SU-DHL-6 (cell line): ENCODE results near the gene ITPA.

Experiments used
- EZH2phosphoT487 ChIP-seq: fragments of 200-600 bp; sonication (generic), shearing (Covaris generic); conservative IDR thresholded peaks from 2 replicates; pipeline ENCODE4 v1.6.1; 2018; ENCODE audit warnings: mild to moderate bottlenecking, antibody characterized with exemption, low read length, moderate library complexity, mixed read lengths
- TF ChIP-seq, protein P1 (sequence below): fragments of 200-600 bp; sonication (generic); IDR thresholded peaks from one replicate; pipeline ENCODE4 v1.5.1; 2017; ENCODE audit warnings: antibody characterized with exemption, mild to moderate bottlenecking, low read length, moderate library complexity; ENCODE audit not compliant: insufficient read depth, poor library complexity, severe bottlenecking

DNA sequence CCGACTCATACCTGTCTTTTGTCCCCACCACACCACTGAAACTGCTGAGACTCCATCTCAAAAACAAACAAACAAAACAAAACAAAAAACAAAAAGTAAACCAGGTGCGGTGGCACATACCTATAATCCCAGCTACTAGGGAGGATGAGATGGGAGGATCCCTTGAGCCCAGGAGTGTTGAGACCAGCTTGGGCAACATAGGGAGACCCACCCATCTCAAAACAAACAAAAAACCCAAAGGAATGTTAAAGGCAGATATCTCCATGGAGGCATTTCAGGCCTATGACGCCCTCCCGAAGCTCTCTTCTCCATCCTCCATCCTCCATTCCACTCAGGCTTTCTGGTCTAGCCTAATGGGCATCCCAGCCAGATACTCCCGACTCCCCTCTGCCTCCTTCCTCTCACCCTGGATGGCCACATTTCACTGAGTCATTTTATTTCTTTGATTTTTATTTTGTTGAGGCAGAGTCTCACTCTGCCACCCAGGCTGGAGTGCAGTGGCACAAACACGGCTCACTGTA, 32.9 kb downstream of the ITPA start:
- TF ChIP-seq, protein P1, sequence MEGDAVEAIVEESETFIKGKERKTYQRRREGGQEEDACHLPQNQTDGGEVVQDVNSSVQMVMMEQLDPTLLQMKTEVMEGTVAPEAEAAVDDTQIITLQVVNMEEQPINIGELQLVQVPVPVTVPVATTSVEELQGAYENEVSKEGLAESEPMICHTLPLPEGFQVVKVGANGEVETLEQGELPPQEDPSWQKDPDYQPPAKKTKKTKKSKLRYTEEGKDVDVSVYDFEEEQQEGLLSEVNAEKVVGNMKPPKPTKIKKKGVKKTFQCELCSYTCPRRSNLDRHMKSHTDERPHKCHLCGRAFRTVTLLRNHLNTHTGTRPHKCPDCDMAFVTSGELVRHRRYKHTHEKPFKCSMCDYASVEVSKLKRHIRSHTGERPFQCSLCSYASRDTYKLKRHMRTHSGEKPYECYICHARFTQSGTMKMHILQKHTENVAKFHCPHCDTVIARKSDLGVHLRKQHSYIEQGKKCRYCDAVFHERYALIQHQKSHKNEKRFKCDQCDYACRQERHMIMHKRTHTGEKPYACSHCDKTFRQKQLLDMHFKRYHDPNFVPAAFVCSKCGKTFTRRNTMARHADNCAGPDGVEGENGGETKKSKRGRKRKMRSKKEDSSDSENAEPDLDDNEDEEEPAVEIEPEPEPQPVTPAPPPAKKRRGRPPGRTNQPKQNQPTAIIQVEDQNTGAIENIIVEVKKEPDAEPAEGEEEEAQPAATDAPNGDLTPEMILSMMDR, result no peak
- TF ChIP-seq EZH2phosphoT487, result no peak
